Progenitor cell of endocrine pancreas (in vitro differentiated cells): ENCODE measurements around the gene VWA5B1. TPM values are rescaled to one million over a fixed set of nuclear protein-coding genes. Genes with fewer than 3 reads are reported as not detected.

Source experiments
- DNase-seq: peaks from one replicate; pipeline ENCODE4 v3.0.0; 2021; ENCODE audit warnings: low spot score; ENCODE audit not compliant: unreplicated experiment
- H3K27ac Mint-ChIP-seq: 2 replicates; pipeline ENCODE4 v1.8.0; 2021; ENCODE audit warnings: mild to moderate bottlenecking, moderate library complexity, mixed read lengths
- H3K27me3 Mint-ChIP-seq: 2 replicates; pipeline ENCODE4 v1.8.0; 2021; ENCODE audit warnings: mixed read lengths
- H3K36me3 Mint-ChIP-seq: 2 replicates; pipeline ENCODE4 v1.8.0; 2022; ENCODE audit warnings: mixed read lengths; ENCODE audit not compliant: insufficient read depth
- H3K4me1 Mint-ChIP-seq: 2 replicates; pipeline ENCODE4 v1.8.0; 2021; ENCODE audit warnings: low read depth, mixed read lengths
- H3K4me3 Mint-ChIP-seq: 2 replicates; pipeline ENCODE4 v1.8.0; 2021; ENCODE audit warnings: low read depth, mild to moderate bottlenecking, moderate library complexity, mixed read lengths
- H3K9me3 Mint-ChIP-seq: 2 replicates; pipeline ENCODE4 v1.8.0; 2021; ENCODE audit warnings: low read depth, mixed read lengths
- CTCF ChIP-seq: fragments of 200-600 bp; sonication (generic); IDR thresholded peaks from one replicate; pipeline ENCODE4 v1.5.0; 2021; ENCODE audit warnings: antibody characterized with exemption, mild to moderate bottlenecking; ENCODE audit not compliant: unreplicated experiment
- total RNA-seq: library from RNA; stranded (reverse); gene quantifications from 2 replicates; pipeline ENCODE4 v1.2.1, GENCODE V29; 2021

VWA5B1 gene
- total RNA-seq, 1 donor from 2014 or later = 0.19 TPM

GRCh38 chr1:20367626-20368025, 77.0 kb downstream of the VWA5B1 start:
- peaks cover 84% of the 10 kb centered on the region for H3K27me3 Mint-ChIP-seq
- DNase-seq = no peak
- no peaks in the 10 kb centered on the region for H3K4me1 Mint-ChIP-seq
- no peaks in the 10 kb centered on the region for H3K9me3 Mint-ChIP-seq
- no peak for TF ChIP-seq CTCF
- no peak overlapping the region for H3K27ac Mint-ChIP-seq
- no peaks in the 10 kb centered on the region for H3K36me3 Mint-ChIP-seq
- no peak overlapping the region for H3K4me3 Mint-ChIP-seq

GRCh38 chr1:20368866-20369470, 78.3 kb downstream of the VWA5B1 start:
- Mint-ChIP-seq H3K4me1 (no peaks in the 10 kb centered on the region), H3K27ac (no peak overlapping the region), H3K27me3 (peaks cover 84% of the 10 kb centered on the region), H3K36me3 (no peaks in the 10 kb centered on the region), H3K4me3 (no peak overlapping the region), H3K9me3 (no peaks in the 10 kb centered on the region)
- no peak for TF ChIP-seq CTCF
- DNase-seq = no peak

GRCh38 chr1:20370698-20371097, 80.0 kb downstream of the VWA5B1 start:
- Mint-ChIP-seq H3K27me3 (peaks cover 82% of the 10 kb centered on the region), H3K4me1 (no peaks in the 10 kb centered on the region), H3K36me3 (no peaks in the 10 kb centered on the region), H3K9me3 (no peaks in the 10 kb centered on the region), H3K27ac (no peak overlapping the region), H3K4me3 (no peak overlapping the region)
- no peak for TF ChIP-seq CTCF
- no peak for DNase-seq

GRCh38 chr1:20371411-20371810, 80.7 kb downstream of the VWA5B1 start:
- no peaks in the 10 kb centered on the region for H3K4me1 Mint-ChIP-seq
- DNase-seq = peak; percentile 48
- no peak overlapping the region for H3K27ac Mint-ChIP-seq
- no peaks in the 10 kb centered on the region for H3K9me3 Mint-ChIP-seq
- H3K36me3 Mint-ChIP-seq = no peaks in the 10 kb centered on the region
- H3K27me3 Mint-ChIP-seq = peaks cover 86% of the 10 kb centered on the region
- no peak overlapping the region for H3K4me3 Mint-ChIP-seq
- no peak for TF ChIP-seq CTCF

- Mint-ChIP-seq H3K4me3 (no peak overlapping the region), H3K4me1 (no peaks in the 10 kb centered on the region), H3K27ac (no peak overlapping the region), H3K36me3 (no peaks in the 10 kb centered on the region), H3K27me3 (peaks cover 90% of the 10 kb centered on the region), H3K9me3 (no peaks in the 10 kb centered on the region)
- no peak for TF ChIP-seq CTCF
- DNase-seq = no peak
Measured at GRCh38 chr1:20371883-20372282, 81.2 kb downstream of the VWA5B1 start.
